SJCRH30 (cell line): Measurements from ENCODE around the gene CLEC6A. TPM values are rescaled to one million over a fixed set of nuclear protein-coding genes. Genes with fewer than 3 reads are reported as not detected.
"Not testable (repeated sequence)": the region's sequence is repeated elsewhere in the genome, so short reads cannot be mapped to it uniquely, and the experiment has no call there.

Source experiments
- DNase-seq, 2 experiments: peaks; one replicate each; pipeline ENCODE4 v3.0.0-alpha.2; 2015 to 2020
- H3K27ac ChIP-seq: fragments of 250-450 bp; sonication (Bioruptor Pico); 2 replicates; pipeline ENCODE4 v1.5.1; 2020; ENCODE audit warnings: mild to moderate bottlenecking, moderate library complexity
- H3K27me3 ChIP-seq: fragments of 250-450 bp; sonication (Bioruptor Pico); 2 replicates; pipeline ENCODE4 v1.5.1; 2020; ENCODE audit warnings: mild to moderate bottlenecking, moderate library complexity
- H3K36me3 ChIP-seq: fragments of 250-450 bp; sonication (Bioruptor Pico); 2 replicates; pipeline ENCODE4 v1.5.1; 2020; ENCODE audit warnings: mild to moderate bottlenecking, moderate library complexity
- H3K4me1 ChIP-seq: fragments of 250-450 bp; sonication (Bioruptor Pico); 2 replicates; pipeline ENCODE4 v1.5.1; 2020; ENCODE audit warnings: mild to moderate bottlenecking, moderate library complexity
- H3K4me3 ChIP-seq: fragments of 250-450 bp; sonication (Bioruptor Pico); 2 replicates; pipeline ENCODE4 v1.5.1; 2020; ENCODE audit warnings: mild to moderate bottlenecking, moderate library complexity
- H3K9me3 ChIP-seq: fragments of 250-450 bp; sonication (Bioruptor Pico); replicated peaks from 2 replicates; pipeline ENCODE4 v1.5.1; 2020; ENCODE audit warnings: mild to moderate bottlenecking, moderate library complexity
- total RNA-seq: library from RNA; depleted of rRNA; stranded (reverse); fragments of >200 nt; shearing (Covaris generic); gene quantifications from 2 replicates; pipeline ENCODE4 v1.2.3, GENCODE V29; 2014; rRNA removed

The CLEC6A gene
- not detected in 2 replicates for total RNA-seq

GRCh38 chr12:8455727-8456360 is at the start of gene CLEC6A:
TSS of gene CLEC6A (plus strand) at chr12:8455962. CDS start at chr12:8456112, 150 bp downstream.
- no peaks in the 10 kb centered on the region for H3K9me3 ChIP-seq
- no peak for DNase-seq
- no peak within 1 kb of the TSS for H3K27ac ChIP-seq
- no peaks in the 10 kb centered on the region for H3K36me3 ChIP-seq
- no peaks in the 10 kb centered on the region for H3K27me3 ChIP-seq
- H3K4me3 ChIP-seq: no peak within 1 kb of the TSS
- H3K4me1 ChIP-seq: peaks cover 2% of the 10 kb centered on the region; the same call in 1 of the 2 replicates

GRCh38 chr12:8419576-8419975 is 36.2 kb upstream of the CLEC6A start:
- not testable (repeated sequence) for H3K4me3 ChIP-seq, DNase-seq, H3K27ac ChIP-seq, H3K27me3 ChIP-seq, H3K4me1 ChIP-seq, H3K36me3 ChIP-seq, H3K9me3 ChIP-seq

GRCh38 chr12:8420506-8420905 is 35.3 kb upstream of the CLEC6A start:
- H3K4me1 ChIP-seq: no peaks in the 10 kb centered on the region
- no peak overlapping the region for H3K27ac ChIP-seq
- no peak for DNase-seq
- H3K9me3 ChIP-seq: no peaks in the 10 kb centered on the region
- no peaks in the 10 kb centered on the region for H3K27me3 ChIP-seq
- H3K4me3 ChIP-seq: no peak overlapping the region
- H3K36me3 ChIP-seq: no peaks in the 10 kb centered on the region

GRCh38 chr12:8444536-8445278 is 11.1 kb upstream of the CLEC6A start:
- not testable (repeated sequence) for H3K9me3 ChIP-seq, H3K4me3 ChIP-seq, H3K4me1 ChIP-seq, H3K27ac ChIP-seq, H3K27me3 ChIP-seq, DNase-seq, H3K36me3 ChIP-seq

- Histone ChIP-seq H3K4me1 (peaks cover 6% of the 10 kb centered on the region; the same call in 1 of the 2 replicates), H3K27ac (no peak overlapping the region), H3K36me3 (no peaks in the 10 kb centered on the region), H3K9me3 (no peaks in the 10 kb centered on the region), H3K4me3 (no peak overlapping the region), H3K27me3 (no peaks in the 10 kb centered on the region)
- DNase-seq: no peak
Measured at GRCh38 chr12:8445731-8446130, 10.0 kb upstream of the CLEC6A start.

GRCh38 chr12:8446642-8447547 is 8.9 kb upstream of the CLEC6A start:
- Histone ChIP-seq H3K4me3 (no peak overlapping the region), H3K27ac (no peak overlapping the region), H3K4me1 (peaks cover 9% of the 10 kb centered on the region; the same call in 1 of the 2 replicates), H3K9me3 (no peaks in the 10 kb centered on the region), H3K36me3 (no peaks in the 10 kb centered on the region), H3K27me3 (no peaks in the 10 kb centered on the region)
- peak in 1 of 2 experiments; percentile 0 for DNase-seq

- Histone ChIP-seq H3K4me1 (peaks cover 9% of the 10 kb centered on the region; the same call in 1 of the 2 replicates), H3K27me3 (no peaks in the 10 kb centered on the region), H3K27ac (peak overlapping the region; percentile 57), H3K36me3 (no peaks in the 10 kb centered on the region), H3K9me3 (no peaks in the 10 kb centered on the region), H3K4me3 (peak overlapping the region; percentile 47)
- peak; percentile 47 to 72 for DNase-seq
Measured at GRCh38 chr12:8449355-8449859, 6.4 kb upstream of the CLEC6A start.

GRCh38 chr12:8452036-8452435 is 3.7 kb upstream of the CLEC6A start:
- DNase-seq: no peak
- H3K4me1 ChIP-seq: peaks cover 9% of the 10 kb centered on the region; the same call in 1 of the 2 replicates
- no peak overlapping the region for H3K4me3 ChIP-seq
- H3K36me3 ChIP-seq: no peaks in the 10 kb centered on the region
- no peak overlapping the region for H3K27ac ChIP-seq
- H3K27me3 ChIP-seq: no peaks in the 10 kb centered on the region
- H3K9me3 ChIP-seq: no peaks in the 10 kb centered on the region

GRCh38 chr12:8453021-8453513 is 2.7 kb upstream of the CLEC6A start:
- Histone ChIP-seq H3K4me1 (peaks cover 9% of the 10 kb centered on the region; the same call in 1 of the 2 replicates), H3K36me3 (no peaks in the 10 kb centered on the region), H3K27me3 (no peaks in the 10 kb centered on the region), H3K27ac (no peak overlapping the region), H3K9me3 (no peaks in the 10 kb centered on the region), H3K4me3 (no peak overlapping the region)
- DNase-seq: no peak

GRCh38 chr12:8453796-8454195 is 2.0 kb upstream of the CLEC6A start:
- no peak overlapping the region for H3K27ac ChIP-seq

GRCh38 chr12:8455271-8455670 is 491 bp upstream of the CLEC6A start:
- peaks cover 4% of the 10 kb centered on the region; the same call in 1 of the 2 replicates for H3K4me1 ChIP-seq
- H3K4me3 ChIP-seq: no peak overlapping the region
- H3K27ac ChIP-seq: no peak overlapping the region
- no peak for DNase-seq
- no peaks in the 10 kb centered on the region for H3K9me3 ChIP-seq
- H3K36me3 ChIP-seq: no peaks in the 10 kb centered on the region
- no peaks in the 10 kb centered on the region for H3K27me3 ChIP-seq

More at GRCh38 chr12:8453796-8454195, 2.0 kb upstream of the CLEC6A start:
- H3K9me3 ChIP-seq: no peaks in the 10 kb centered on the region
- no peak for DNase-seq
- H3K4me1 ChIP-seq: peaks cover 9% of the 10 kb centered on the region; the same call in 1 of the 2 replicates
- H3K27me3 ChIP-seq: no peaks in the 10 kb centered on the region
- H3K36me3 ChIP-seq: no peaks in the 10 kb centered on the region
- no peak overlapping the region for H3K4me3 ChIP-seq

- peaks cover 3% of the 10 kb centered on the region; the same call in 1 of the 2 replicates for H3K4me1 ChIP-seq
- H3K27me3 ChIP-seq: no peaks in the 10 kb centered on the region
- H3K36me3 ChIP-seq: no peaks in the 10 kb centered on the region
- H3K4me3 ChIP-seq: no peak overlapping the region
- no peaks in the 10 kb centered on the region for H3K9me3 ChIP-seq
- no peak overlapping the region for H3K27ac ChIP-seq
- DNase-seq: no peak
Measured at GRCh38 chr12:8461426-8461825, 5.7 kb downstream of the CLEC6A start.

GRCh38 chr12:8465301-8465996 is 9.7 kb downstream of the CLEC6A start:
- no peaks in the 10 kb centered on the region for H3K27me3 ChIP-seq
- H3K4me1 ChIP-seq: peaks cover 3% of the 10 kb centered on the region; the same call in 1 of the 2 replicates
- H3K27ac ChIP-seq: no peak overlapping the region
- no peaks in the 10 kb centered on the region for H3K36me3 ChIP-seq
- DNase-seq: no peak
- no peak overlapping the region for H3K4me3 ChIP-seq
- no peaks in the 10 kb centered on the region for H3K9me3 ChIP-seq

GRCh38 chr12:8466241-8466640 is 10.5 kb downstream of the CLEC6A start:
- H3K4me1 ChIP-seq: peaks cover 3% of the 10 kb centered on the region; the same call in 1 of the 2 replicates
- H3K4me3 ChIP-seq: no peak overlapping the region
- H3K27ac ChIP-seq: no peak overlapping the region
- no peaks in the 10 kb centered on the region for H3K9me3 ChIP-seq
- H3K27me3 ChIP-seq: no peaks in the 10 kb centered on the region
- no peak for DNase-seq
- no peaks in the 10 kb centered on the region for H3K36me3 ChIP-seq
